ENCODE results near the gene MXD4. TPM values are rescaled to one million over a fixed set of nuclear protein-coding genes. Genes with fewer than 3 reads are reported as not detected.
A peak's percentile ranks its signal among the peaks of the same experiment; 100 is the strongest.

The MXD4 gene
- total and polyA plus RNA-seq, 5 donors from 2014 or later, result 34.3 to 121 (median 58.1) TPM

DNA sequence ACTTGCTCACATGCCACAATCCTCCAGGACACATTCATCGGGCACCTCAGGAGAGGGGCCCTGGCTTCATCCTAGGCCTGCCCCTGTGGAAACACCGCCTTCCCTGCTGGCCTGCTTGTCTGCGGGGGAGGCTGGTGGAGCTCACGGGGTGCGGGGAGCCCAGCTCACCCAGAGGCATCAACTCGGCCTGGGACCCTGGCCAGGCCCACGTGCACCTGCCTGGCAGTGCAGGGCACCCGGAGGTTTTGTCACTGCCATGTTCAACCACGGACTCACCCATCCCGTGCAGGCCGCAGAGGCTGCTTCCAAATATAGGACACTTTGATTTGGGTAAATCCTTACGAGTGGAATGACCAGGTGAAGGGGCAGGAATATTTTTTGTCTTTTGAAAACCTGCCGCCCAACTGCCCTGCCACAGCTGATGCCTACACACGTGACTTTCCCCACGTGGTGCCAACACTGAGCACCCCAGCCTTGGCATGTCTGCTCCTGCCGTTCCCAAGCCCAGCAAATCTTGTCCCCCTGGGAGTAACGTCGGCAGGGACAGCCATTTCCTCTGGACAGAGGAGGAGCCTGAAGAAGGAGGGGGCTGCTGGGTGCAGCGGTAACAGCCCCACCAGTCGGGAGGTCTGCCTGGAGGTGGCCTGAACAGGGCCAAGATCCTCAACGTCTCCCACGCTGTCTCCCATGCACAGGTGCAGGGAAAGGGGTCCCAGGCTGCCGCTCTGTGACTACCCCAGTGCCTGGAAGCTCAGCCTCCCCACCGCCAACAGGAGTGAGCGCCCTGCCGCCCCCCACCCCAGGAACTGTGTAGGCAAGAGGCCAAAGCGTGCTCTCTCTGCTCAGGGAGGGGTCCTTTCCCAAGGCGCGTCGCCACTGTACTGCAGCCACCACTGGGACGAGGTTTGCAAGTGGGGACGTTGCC is 8.5 kb downstream of the MXD4 start:
- DNase-seq (no peak), ATAC-seq (ENCODE audit: low read depth in 2 of 2) (no peak)
- Mint-ChIP-seq H3K4me1 (peaks cover 0 to 24% (median 4%) of the 10 kb centered on the region in 4 donors), H3K27ac (no peak overlapping the region), H3K4me3 (peak overlapping the region in 1 of 4 donors; percentile 10), H3K9me3 (no peaks in the 10 kb centered on the region), H3K36me3 (peaks cover 10% of the 10 kb centered on the region), H3K27me3 (no peaks in the 10 kb centered on the region)
- no peaks in the 10 kb centered on the region for H3K27me3 ChIP-seq (ENCODE audit: control insufficient read depth, insufficient read depth, low read length)
- peaks cover 69% of the 10 kb centered on the region for H3K36me3 ChIP-seq (ENCODE audit: control insufficient read depth, insufficient read depth, low read length)
- no peaks in the 10 kb centered on the region for H3K9me3 ChIP-seq (ENCODE audit: control insufficient read depth in 2 of 2, low read length in 2 of 2)
- no peak overlapping the region for H3K4me3 ChIP-seq (ENCODE audit: low read depth, low read length)
- H3K4me1 ChIP-seq (ENCODE audit: control insufficient read depth, insufficient read depth, low read length, poor library complexity, severe bottlenecking), result no peaks in the 10 kb centered on the region
- no peak overlapping the region for H3K27ac ChIP-seq (ENCODE audit: insufficient read depth, low read length, poor library complexity, severe bottlenecking)

- DNase-seq (no peak), ATAC-seq (ENCODE audit: low read depth in 2 of 2) (no peak)
- Histone ChIP-seq H3K4me3 (ENCODE audit: low read depth, low read length) (no peak overlapping the region), H3K27me3 (ENCODE audit: control insufficient read depth, insufficient read depth, low read length) (no peaks in the 10 kb centered on the region), H3K27ac (ENCODE audit: insufficient read depth, low read length, poor library complexity, severe bottlenecking) (no peak overlapping the region), H3K9me3 (ENCODE audit: control insufficient read depth in 2 of 2, low read length in 2 of 2) (no peaks in the 10 kb centered on the region), H3K4me1 (ENCODE audit: control insufficient read depth, insufficient read depth, low read length, poor library complexity, severe bottlenecking) (no peaks in the 10 kb centered on the region), H3K36me3 (ENCODE audit: control insufficient read depth, insufficient read depth, low read length) (peaks cover 63% of the 10 kb centered on the region)
- Mint-ChIP-seq H3K27me3 (no peaks in the 10 kb centered on the region), H3K4me3 (no peak overlapping the region), H3K27ac (no peak overlapping the region), H3K9me3 (no peaks in the 10 kb centered on the region), H3K36me3 (peaks cover 10% of the 10 kb centered on the region), H3K4me1 (peaks cover 0 to 19% (median 4%) of the 10 kb centered on the region in 4 donors)
Observed at GRCh38 chr4:2252530-2253091, 9.3 kb downstream of the MXD4 start.

GRCh38 chr4:2251795-2252529 is 9.9 kb downstream of the MXD4 start:
- DNase-seq, result peak in 1 of 3 donors; percentile 1
- H3K27ac Mint-ChIP-seq, result peak overlapping the region in 1 of 3 donors; percentile 46
- no peaks in the 10 kb centered on the region for H3K27me3 Mint-ChIP-seq
- H3K9me3 ChIP-seq (ENCODE audit: control insufficient read depth in 2 of 2, low read length in 2 of 2), result no peaks in the 10 kb centered on the region
- ATAC-seq (ENCODE audit: low read depth in 2 of 2), result no peak
- no peaks in the 10 kb centered on the region for H3K27me3 ChIP-seq (ENCODE audit: control insufficient read depth, insufficient read depth, low read length)
- H3K4me1 Mint-ChIP-seq, result peaks cover 0 to 12% (median 3%) of the 10 kb centered on the region in 4 donors
- peaks cover 58% of the 10 kb centered on the region for H3K36me3 ChIP-seq (ENCODE audit: control insufficient read depth, insufficient read depth, low read length)
- no peak overlapping the region for H3K4me3 ChIP-seq (ENCODE audit: low read depth, low read length)
- peaks cover 10% of the 10 kb centered on the region for H3K36me3 Mint-ChIP-seq
- no peak overlapping the region for H3K27ac ChIP-seq (ENCODE audit: insufficient read depth, low read length, poor library complexity, severe bottlenecking)
- H3K4me3 Mint-ChIP-seq, result no peak overlapping the region
- H3K9me3 Mint-ChIP-seq, result no peaks in the 10 kb centered on the region
- H3K4me1 ChIP-seq (ENCODE audit: control insufficient read depth, insufficient read depth, low read length, poor library complexity, severe bottlenecking), result no peaks in the 10 kb centered on the region

DNA sequence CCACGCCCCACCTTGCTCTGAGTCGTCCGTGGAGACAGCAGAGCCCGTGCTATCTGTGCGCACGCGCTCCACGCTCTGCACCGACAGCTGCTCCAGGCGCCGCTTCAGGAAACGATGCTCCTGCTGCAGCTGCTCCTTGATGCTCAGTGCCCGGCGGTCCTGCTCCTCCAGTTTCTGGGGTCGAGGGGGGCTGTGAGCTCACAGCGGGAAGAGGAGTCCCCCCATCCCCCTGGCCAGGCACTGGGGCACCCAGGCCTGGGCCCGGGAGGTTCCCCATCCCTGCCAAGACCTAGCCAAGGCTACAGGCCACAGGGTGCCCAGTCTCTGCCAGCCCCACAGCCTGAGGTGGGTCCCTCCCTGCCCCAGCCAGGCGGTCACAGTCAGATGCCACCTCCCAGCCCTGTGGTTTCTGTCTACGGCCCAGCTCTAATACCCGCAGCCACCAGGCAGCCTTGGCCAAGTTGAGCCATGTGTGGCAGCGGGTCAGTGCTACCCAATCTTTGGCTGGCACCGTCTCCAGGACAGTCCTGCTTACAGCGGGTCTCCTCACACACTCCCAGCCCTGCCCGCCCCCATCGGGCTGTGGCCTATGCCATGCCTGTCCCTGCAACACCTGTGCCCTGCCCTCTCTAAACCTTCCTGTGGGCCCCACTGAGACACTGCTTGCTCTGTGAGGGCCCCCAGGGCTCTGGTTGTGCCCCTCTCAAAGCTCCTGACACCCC is 10.7 kb downstream of the MXD4 start:
- H3K27ac Mint-ChIP-seq, result peak overlapping the region in 1 of 3 donors; percentile 46
- peaks cover 10% of the 10 kb centered on the region for H3K36me3 Mint-ChIP-seq
- no peaks in the 10 kb centered on the region for H3K4me1 ChIP-seq (ENCODE audit: control insufficient read depth, insufficient read depth, low read length, poor library complexity, severe bottlenecking)
- no peaks in the 10 kb centered on the region for H3K9me3 ChIP-seq (ENCODE audit: control insufficient read depth in 2 of 2, low read length in 2 of 2)
- no peak for ATAC-seq (ENCODE audit: low read depth in 2 of 2)
- no peak overlapping the region for H3K27ac ChIP-seq (ENCODE audit: insufficient read depth, low read length, poor library complexity, severe bottlenecking)
- peaks cover 58% of the 10 kb centered on the region for H3K36me3 ChIP-seq (ENCODE audit: control insufficient read depth, insufficient read depth, low read length)
- H3K27me3 ChIP-seq (ENCODE audit: control insufficient read depth, insufficient read depth, low read length), result no peaks in the 10 kb centered on the region
- no peaks in the 10 kb centered on the region for H3K27me3 Mint-ChIP-seq
- peak overlapping the region in 1 of 4 donors; percentile 27 for H3K4me3 Mint-ChIP-seq
- no peak for DNase-seq
- no peak overlapping the region for H3K4me3 ChIP-seq (ENCODE audit: low read depth, low read length)
- H3K4me1 Mint-ChIP-seq, result peaks cover 0 to 10% (median 3%) of the 10 kb centered on the region in 4 donors
- no peaks in the 10 kb centered on the region for H3K9me3 Mint-ChIP-seq

- Histone ChIP-seq H3K27me3 (ENCODE audit: control insufficient read depth, insufficient read depth, low read length) (no peaks in the 10 kb centered on the region), H3K27ac (ENCODE audit: insufficient read depth, low read length, poor library complexity, severe bottlenecking) (no peak overlapping the region), H3K4me3 (ENCODE audit: low read depth, low read length) (no peak overlapping the region), H3K9me3 (ENCODE audit: control insufficient read depth in 2 of 2, low read length in 2 of 2) (no peaks in the 10 kb centered on the region), H3K36me3 (ENCODE audit: control insufficient read depth, insufficient read depth, low read length) (peaks cover 55% of the 10 kb centered on the region), H3K4me1 (ENCODE audit: control insufficient read depth, insufficient read depth, low read length, poor library complexity, severe bottlenecking) (no peaks in the 10 kb centered on the region)
- Mint-ChIP-seq H3K27me3 (no peaks in the 10 kb centered on the region), H3K27ac (peak overlapping the region in 1 of 3 donors; percentile 38), H3K36me3 (peaks cover 10% of the 10 kb centered on the region), H3K4me1 (peaks cover 0 to 12% (median 3%) of the 10 kb centered on the region in 4 donors), H3K4me3 (no peak overlapping the region), H3K9me3 (no peaks in the 10 kb centered on the region)
- ATAC-seq (ENCODE audit: low read depth in 2 of 2) (no peak), DNase-seq (no peak)
Observed at GRCh38 chr4:2250357-2251072, 11.4 kb downstream of the MXD4 start.

DNA sequence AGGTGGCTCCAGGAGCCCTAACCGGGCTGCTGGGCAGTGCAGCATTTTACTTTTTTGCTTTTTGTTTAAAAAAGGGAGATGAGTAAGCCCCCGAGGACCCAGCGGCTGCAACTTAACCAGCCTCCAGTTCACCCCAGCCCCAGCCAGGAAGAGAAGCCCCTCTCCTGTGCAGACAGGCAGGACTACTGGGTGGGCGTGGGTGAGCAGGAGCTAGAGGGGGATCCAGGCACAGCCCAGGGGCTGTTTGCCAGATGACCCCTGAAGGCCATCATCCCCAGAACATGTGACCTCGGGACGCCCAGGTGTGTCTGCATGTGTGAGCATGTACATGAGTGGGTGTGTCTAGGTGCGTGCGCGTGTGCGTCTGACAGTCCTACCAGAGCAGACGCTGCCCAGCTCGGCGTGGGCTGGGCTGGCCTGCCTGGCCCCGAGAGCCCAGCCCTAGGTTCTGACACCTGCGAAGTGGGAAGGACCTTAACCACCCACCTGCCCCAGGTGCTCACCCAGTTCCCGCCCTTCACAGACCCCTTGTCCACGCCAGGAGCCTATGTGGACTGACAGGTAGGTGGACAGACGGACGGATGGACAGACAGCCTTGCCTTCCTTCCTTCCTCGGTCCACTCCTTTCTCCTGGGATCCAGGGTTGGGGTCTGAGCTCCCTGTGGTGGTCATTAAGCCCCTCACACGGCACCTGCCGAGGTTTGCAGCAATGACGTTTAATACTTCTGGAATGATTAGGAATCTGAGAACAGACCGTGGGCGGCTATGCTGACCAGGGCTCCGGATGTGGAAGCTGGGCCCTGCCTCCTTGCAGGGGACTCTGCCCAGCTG is 12.2 kb downstream of the MXD4 start:
- no peak overlapping the region for H3K4me3 Mint-ChIP-seq
- no peak overlapping the region for H3K4me3 ChIP-seq (ENCODE audit: low read depth, low read length)
- no peaks in the 10 kb centered on the region for H3K9me3 ChIP-seq (ENCODE audit: control insufficient read depth in 2 of 2, low read length in 2 of 2)
- no peaks in the 10 kb centered on the region for H3K27me3 ChIP-seq (ENCODE audit: control insufficient read depth, insufficient read depth, low read length)
- H3K36me3 ChIP-seq (ENCODE audit: control insufficient read depth, insufficient read depth, low read length), result peaks cover 49% of the 10 kb centered on the region
- no peaks in the 10 kb centered on the region for H3K4me1 ChIP-seq (ENCODE audit: control insufficient read depth, insufficient read depth, low read length, poor library complexity, severe bottlenecking)
- no peaks in the 10 kb centered on the region for H3K27me3 Mint-ChIP-seq
- ATAC-seq (ENCODE audit: low read depth in 2 of 2), result no peak
- peaks cover 0 to 17% (median 7%) of the 10 kb centered on the region in 4 donors for H3K4me1 Mint-ChIP-seq
- H3K9me3 Mint-ChIP-seq, result no peaks in the 10 kb centered on the region
- no peak overlapping the region for H3K27ac Mint-ChIP-seq
- peaks cover 9% of the 10 kb centered on the region for H3K36me3 Mint-ChIP-seq
- DNase-seq, result peak in 1 of 3 donors; percentile 1
- no peak overlapping the region for H3K27ac ChIP-seq (ENCODE audit: insufficient read depth, low read length, poor library complexity, severe bottlenecking)
